ENCODE data around the gene EP400.
"Not testable (repeated sequence)": the region's sequence is repeated elsewhere in the genome, so short reads cannot be mapped to it uniquely, and the experiment has no call there.

Gene EP400

DNA sequence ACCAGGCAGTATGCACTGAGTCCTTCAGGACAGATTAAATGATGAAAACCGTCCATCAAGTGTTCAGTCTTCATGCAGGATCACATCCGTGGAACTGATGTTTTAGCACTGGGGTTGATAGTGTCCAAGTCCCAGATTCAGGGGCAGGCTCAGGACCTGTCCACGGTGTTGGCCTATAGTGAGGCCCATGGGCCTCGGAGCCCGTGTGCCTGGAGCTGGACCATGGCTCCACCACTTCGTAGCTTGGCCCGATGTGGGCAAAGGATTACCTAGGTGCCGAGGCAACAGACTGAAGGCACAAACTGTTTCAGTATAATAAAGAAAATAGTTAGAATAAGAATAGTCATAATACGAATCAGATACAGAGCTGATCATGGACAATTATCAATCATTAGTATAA, 152.6 kb downstream of the EP400 start:
- no peak for DNase-seq

DNA sequence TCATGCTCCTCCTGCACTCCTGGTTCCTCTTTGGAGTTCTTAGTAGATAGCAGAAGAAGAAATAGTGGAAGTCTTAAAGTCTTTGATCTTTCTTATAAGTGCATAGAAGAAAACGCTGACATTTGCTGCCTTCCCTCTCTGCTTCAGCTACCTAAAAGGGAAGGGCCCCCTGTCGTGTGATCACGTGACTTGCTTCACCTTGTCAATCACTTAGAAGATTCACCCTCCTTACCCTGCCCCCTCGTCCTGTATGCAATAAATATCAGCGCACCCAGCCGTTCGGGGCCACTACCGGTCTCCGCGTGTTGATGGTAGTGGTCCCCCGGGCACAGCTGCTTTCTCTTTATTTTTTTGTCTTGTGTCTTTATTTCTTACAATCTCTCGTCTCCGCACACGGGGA, 153.3 kb downstream of the EP400 start:
- DNase-seq, result not testable (repeated sequence)

DNA sequence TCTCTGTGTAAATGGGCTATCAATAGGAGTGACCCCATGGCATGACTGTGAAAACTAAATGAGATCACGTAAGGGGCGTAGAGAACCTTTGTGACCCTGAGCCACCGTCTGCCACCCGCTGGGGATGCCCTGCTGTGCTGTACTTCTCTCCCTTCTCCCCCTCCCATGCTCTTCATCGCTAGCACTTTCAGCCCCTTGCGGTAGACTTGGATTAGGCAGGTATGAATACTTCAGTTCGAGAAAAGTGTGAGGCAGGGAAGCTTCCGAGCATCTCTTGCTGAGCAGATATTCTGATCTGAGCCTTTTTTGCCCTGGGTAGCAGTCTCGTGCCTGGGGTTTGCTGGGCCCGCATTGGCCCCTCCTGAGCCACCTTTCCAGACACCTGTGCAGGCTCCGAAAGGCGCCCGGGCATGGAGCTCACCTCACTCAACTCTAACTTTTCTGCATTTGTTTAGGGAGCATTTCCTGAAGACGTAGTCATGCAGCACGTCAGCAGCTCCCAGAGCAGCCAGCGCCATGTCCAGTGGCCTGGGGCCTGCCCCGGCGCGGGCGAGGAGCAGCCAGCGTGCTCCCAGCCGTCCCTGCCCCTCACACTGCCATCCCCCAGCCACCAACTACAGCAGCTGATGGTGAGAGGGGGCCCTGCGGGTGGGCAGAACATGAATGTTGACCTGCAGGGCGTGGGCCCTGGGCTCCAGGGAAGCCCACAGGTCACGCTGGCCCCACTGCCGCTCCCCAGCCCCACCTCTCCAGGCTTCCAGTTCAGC, 154.0 kb downstream of the EP400 start:
- DNase-seq, result no peak

DNA sequence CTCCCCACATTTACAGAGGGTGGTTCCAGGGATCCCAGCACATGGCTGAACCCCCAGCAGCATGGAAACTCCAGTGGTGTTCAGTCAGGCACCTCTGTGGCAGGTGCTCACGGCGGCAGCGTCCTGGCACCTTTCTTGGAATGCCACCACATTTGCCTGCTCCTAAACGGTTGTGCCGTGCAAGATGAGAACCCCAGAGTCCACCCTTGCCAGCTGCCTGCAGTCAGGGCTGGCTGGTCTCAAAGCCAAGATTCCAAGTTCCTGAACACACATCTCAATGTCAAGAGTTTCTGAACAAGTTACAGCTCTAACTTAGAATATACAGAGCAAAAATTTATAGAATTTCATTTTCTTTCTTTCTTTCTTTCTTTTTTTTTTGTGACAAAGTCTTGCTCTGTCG, 155.7 kb downstream of the EP400 start:
- no peak for DNase-seq

DNA sequence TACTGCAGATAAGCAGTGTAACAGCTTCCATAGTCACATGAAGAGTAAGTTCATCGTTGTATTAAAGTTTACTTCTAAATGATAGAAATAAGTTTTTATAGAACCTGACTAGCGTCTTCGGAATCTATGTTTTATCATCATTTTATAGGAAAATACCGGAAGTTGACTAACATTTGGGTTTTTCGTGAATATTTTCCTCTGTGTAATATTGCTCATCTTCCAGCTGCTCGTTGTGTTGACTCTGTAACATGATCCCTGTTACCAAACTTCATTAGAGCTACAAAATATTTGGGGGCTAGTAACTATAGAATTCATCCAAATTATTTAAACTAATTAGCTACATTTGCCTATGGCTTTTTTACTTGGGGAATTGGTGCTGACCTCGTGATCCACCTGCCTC, 157.2 kb downstream of the EP400 start:
- no peak for DNase-seq

DNA sequence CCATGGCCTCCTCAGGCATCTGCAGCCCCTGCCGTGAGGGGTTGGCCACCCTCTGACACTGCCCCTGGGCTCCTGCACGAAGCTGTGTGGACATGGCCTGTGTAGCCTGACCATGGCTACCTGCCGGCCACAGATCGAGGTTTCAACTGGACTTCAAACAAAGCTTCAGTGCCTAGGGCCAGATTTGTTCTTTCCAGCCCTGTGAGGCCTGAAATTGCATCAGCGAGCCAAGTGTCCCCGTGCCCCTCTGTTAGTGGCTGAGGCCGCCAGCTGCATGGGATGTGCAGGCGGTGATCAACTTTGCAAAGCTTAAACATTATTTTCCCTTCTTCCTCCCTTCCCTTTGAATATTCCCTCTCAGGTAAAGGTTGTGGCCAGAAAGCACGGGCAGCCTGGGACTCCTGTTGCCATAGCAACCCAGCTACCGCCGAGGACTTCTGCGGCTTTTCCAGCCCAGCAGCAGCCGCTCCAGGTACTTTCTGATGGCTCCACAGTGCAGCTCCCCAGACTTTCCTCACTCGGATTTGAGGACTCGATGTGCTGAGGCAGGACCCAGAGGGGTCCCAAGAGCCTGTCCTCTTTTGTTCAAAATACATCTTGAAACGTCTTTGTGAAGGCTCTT, 158.6 kb downstream of the EP400 start:
- DNase-seq, result no peak

DNA sequence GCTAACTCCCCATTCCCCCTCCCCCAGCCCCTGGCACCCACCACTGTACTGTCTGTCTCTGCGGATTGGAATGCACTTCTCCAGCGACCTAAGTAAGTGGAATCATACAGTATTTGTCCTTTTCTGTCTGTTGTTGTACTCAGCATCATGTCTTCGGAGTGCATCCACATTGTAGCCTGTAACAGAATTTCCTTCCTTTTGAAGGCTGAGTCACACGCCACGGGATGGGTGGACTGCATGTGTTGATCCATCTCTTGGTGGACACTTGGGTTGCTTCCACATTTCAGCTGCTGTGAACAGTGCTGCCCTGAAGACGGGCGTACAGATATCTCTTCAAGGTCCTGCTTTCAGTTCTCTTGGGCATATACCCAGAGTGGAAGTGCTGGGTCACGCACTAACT, 160.0 kb downstream of the EP400 start:
- DNase-seq, result no peak

DNA sequence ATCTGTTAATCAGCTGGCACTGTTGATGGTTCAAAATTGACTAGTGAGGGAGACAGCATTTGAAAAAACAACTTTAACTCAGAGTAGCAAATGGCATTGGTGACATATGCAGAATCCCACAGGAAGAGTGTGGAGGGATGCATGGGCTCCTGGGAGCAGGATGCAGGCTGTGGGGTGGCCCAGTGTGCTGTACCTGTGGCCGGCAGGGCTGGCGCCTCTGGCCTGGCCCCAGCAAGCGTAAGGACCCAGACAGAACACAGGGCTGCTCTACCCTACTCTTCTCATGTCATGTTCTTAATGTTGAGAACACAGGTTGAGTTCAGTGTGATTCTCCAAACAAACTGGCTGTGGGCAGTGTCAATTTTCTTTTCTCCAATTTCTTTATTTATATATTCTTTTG, 160.9 kb downstream of the EP400 start:
- DNase-seq, result no peak

DNA sequence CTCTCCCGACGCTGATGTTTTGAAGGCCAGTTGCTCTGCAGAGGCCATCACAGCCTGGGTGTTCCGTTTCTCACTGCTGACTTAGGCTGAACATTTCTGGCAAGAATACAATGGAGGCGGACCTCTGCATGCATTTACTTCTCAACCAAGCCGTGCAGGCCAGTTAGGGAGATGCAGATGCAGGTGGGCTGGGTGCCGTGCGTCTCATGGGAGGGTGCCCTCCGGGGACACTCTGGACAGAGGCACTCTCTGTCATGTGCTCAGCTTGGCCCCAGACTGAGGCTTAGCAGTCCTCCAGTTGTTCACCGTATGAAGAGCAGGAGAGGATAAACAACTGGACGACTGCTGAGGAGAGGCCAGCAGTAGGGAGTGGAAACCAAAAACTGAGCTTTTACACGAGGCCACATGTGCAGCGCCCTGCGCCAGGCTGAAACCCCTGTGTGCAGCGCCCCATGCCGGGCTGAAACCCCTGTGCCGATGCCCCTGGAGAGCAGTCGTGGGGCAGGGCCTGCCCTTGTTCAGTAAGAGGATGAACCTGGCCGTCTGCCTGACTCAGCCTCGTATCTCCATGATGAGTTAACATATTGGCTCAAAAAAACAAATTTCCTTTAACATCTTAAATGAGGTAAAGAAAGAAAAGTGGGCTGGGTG, 162.0 kb downstream of the EP400 start:
- no peak for DNase-seq

DNA sequence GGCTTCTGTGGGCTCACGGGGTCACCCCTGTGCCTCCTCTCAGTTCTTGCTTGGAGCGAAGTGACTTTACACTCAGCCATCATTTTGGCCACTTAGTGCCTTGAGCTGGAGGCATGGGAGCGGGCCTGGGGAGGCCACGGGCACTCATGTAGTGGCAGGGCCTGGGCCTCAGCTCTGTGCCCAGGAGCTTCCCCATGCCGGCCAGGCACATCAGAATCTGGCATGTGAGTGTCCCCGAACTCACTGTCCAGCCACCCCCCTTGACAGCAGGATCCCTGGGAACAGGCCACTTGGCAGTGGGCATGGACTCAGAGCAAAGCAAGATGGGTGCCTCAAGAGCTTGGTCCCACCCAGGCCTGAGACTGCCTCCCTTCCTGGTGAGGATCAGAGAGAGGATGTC, 164.9 kb downstream of the EP400 start:
- no peak for DNase-seq

DNA sequence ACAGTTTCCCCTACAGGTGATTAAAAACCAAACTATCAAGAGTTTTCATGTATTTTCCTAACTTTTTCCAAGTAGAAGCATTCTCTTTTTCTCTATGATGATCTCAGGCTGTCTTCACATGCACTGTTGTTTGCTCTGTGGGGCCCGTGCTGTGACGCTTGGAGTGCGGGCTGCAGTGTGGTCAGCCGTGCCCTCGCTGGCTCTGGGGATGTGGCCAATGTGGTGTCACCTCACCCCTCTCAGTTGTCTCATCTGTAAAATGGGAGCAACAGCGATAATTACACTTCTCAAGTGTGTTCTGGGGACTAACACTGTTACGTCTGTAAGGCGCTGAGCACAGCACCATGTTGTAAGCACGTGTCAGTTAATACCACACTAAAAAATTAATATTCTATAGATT, 165.8 kb downstream of the EP400 start:
- DNase-seq, result no peak

DNA sequence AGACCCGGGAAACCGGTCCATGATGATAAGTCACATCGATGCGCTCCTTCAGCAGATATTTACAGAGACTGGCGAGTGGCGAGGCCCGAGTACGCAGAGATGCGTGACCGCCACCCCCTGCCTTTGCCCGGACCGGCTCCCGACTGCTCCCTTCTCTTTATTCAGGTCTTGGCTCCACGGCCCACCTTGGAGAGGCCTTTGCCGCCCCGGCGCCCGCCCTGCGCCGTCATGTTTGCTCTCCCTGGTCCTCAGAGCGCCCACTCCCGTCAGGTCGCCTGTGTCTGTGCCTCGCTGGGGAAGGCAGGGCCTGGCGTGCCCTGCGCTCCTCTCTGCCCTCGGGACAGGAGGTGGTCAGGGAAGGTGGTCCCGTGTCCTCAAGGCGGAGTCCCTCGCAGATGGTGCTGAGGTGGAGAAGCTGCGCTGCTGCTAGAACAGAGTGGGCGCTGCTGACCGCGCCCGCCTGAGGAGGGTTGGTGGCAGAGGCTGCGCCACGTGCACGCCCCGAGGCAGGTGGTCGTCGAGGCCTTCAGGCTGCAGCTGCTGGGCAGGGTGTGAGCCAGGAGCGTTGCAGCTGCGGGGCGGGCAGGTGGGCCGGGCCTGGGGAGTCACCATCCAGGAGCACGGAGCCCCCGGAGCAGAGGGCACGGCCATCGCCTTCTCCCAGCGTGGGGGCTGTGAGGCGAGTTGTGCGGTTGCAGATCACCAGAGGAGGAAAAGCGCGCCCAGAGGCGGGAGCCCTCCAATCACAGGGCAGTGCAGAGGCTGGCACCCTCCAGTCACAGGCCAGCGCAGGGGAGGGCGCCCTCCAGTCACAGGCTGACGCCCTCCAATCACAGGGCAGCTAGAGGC, 167.2 kb downstream of the EP400 start:
- no peak for DNase-seq

DNA sequence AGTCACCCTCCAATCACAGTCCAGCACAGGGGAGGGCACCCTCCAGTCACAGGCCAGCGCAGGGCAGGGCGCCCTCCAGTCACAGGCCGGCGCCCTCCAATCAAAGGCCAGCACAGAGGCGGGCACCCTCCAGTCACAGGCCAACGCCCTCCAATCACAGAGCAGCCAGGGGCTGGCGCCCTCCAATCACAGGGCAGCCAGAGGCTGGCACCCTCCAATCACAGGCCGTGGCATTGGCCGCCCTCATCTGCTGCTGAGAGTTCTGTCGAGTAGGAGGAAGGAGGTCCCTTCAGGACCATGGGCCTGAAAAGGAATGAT, 167.8 kb downstream of the EP400 start:
- DNase-seq, result no peak

DNA sequence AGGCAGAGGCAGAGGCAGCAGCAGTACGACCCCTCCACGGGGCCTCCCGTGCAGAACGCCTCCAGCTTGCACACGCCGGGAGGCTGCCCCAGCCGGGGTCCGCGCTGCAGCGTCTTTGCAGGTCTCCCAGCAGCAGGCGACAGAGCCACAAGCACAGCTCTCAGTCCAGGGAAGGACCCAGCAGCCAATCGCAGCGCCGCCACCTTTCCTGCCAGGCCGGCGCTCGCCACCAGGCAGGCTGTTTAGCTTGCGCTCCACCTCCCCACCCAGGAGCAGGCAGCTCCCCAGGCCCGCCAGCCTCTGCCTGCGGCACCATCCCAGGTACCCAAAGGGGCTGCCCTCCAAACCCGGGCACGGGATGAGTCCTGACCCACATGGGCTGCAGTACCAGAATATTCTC, 169.1 kb downstream of the EP400 start:
- DNase-seq, result no peak

DNA sequence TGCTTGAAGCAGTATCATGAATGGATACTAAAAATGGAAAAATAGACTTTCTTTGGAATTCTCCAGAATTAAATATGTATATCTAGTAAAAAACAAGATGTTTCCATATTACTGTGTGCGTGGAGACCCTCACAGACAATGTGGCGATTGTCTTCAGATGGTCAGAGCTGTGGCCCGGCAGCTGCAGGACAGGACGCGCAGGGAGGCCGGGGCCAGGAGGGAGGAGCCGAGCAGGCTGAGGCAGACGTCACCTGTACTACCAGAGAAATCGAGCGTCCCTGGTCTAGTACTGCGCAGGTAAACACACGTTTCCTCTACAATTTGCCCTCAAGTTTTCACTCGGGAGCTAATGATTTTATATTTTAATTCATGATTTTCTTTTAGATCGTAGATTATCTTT, 171.5 kb downstream of the EP400 start:
- no peak for DNase-seq

DNA sequence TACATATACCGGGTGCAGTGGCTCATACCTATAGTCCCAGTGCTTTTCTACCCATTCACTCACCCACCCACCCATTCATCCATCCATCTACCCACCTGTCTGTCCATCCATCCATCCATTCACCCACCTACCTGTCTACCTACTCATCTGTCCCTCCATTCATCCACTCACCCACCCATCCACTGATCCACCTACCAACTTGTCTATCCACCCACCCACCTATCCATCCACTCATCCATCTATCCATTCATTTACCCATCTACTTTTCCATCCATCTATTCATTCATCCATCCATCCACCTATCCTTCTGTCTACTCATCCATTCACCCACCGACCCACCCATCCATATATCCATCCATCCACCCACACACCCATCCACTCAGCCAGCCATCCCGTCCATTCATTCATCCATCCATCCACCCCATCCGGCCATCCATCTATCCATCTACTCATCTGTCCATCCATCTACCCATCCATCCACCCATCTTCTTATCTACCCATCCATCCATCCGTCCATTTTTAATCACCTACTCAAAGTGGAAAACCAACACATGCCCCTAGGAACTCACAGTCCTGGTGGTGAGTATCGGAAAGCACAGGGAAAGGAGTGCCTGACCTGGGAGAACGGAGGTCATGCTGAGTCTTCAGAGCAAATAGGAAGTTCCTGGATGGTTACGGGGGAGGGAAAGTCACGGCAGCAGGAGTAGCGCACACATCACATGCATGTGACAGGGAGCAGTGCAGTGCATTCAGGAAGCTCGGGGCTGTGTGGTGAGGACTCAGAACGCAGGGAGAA, 174.4 kb downstream of the EP400 start:
- DNase-seq, result no peak

DNA sequence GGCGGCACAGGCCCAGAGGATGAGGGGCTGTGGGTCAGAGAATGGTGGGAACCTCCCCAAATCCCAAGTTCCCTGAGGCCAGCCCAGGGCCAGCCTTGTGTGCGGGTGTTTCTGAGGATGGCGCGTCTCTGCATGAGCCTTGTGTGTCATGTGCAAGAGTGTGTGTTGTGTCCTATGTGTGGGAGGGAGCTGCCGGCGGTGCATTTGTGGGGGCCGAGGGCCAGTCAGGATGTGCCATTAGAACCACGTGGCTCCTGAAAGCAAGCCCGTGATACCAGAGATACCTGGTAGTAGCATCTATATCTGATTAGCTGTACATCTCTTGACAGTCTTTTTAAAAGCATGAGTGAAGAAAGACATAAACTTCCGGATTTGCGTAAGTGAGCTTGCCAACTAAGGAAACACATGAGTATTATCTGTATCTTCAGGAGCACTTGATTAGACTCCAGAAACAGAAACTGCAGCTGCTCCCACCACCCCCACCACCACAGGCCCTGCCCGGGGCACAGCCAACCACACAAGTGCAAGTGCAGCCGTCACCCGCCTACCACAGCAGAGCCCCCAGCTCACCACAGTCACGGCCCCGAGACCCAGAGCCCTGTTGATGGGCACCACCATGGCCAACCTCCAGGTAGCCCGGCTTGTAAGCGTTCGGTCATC, 175.2 kb downstream of the EP400 start:
- DNase-seq, result no peak

DNA sequence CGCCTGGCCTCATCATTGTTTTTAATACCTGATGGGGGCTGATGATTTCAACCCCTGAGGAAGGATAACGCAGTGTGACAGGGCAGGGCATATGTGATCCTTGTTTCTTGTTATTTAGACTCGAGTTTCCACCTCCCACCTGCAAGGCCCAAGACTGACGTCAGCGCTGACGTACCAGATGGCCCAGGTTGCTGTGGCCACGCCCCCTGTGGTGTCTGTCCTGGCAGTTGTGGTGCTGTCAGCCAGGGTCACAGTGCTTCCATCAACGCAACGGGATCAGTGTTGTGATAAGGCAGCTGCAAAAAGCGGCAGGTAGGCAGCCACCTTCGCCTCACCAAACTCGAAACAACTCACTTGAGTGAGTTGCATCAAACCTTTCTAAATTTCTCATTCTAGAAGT, 176.0 kb downstream of the EP400 start:
- DNase-seq, result no peak

DNA sequence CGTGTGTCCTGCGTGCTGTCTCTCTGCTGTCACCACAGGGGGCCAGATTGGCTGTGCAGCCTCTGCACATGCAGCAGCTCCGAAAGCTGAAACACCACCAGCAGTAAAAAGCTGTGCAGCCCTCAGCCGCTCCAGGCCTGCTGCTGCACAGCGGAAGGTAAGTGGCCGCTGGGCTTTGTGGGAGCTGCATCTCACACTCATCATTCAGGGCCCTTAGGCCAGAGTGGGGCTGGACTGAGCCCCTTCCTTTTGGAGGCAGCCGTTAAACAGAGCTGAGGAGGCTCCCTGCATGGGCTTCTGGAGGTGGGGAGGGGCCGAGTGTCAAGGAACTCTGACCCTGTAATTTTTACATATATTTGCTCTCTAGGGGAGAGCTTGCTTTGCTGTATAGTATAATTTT, 177.3 kb downstream of the EP400 start:
- DNase-seq, result no peak

DNA sequence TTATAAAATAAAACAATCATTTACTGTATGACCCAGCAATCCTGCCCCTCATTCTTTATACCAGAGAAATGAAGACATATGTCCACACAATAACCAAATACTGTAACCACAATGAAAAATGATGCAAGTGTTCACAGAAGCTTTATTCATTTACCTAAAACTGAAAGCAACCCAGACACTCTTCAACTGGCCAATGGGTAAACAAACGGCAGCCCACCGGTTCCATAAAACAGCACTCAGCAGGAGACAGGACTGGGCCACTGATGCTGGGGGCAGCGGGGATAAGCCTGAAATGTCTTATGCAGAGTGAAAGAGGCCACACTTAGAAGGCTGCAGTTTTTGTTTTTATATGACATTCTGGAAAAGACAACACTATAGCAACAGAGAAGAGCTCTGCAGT, 179.3 kb downstream of the EP400 start:
- DNase-seq, result no peak

DNA sequence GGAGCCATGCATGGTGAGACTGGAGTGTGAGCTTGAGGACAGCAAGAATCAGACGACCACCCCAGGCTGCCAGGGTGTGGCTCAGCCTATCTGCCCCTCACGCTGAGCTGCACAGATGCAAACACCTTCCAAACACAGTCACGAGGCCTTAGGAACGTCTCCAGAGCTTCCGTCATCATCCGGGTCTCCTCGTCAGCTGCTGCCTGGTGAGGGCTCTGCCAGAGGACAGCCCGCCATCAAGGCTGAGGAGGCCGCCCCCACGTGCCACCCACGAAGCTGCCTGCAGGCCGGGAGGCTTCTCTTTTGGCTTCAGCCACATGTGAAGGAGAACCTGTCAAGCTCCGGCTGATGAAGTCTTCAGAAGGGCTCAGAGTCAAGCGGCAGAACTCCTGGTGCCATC, 180.9 kb downstream of the EP400 start:
- no peak for DNase-seq
